Skeletal muscle cell (primary cell): ENCODE results near the gene TMEM132D.

Experiments used
- DNase-seq: peaks from one replicate; pipeline ENCODE4 v3.0.0-alpha.2; 2010; ENCODE audit warnings: low read depth
- H3K4me3 ChIP-seq: 2 replicates; pipeline ENCODE4 v1.5.1; 2011; ENCODE audit warnings: low read depth, mild to moderate bottlenecking, control low read depth, low read length, moderate library complexity

Gene TMEM132D

DNA sequence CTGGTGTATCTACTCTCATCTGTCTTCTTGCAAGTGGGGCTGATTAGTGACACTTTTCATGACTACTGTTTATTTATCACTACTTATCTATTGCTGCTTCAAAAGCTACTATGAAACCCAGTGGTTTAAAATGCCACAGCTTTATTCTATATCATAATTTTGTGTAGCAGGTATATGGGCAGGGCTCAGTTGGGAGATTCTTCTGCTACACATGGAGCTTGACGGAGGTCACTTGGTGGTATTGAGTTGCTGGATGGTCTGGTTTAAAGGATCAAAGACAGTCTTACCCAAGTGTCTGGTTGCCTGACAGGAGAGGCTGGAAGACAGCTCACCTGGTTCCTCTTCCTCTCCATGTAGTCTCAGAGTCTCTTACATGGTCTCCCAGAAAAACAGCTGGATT, 222.7 kb downstream of the TMEM132D start:
- DNase-seq: no peak
- no peak overlapping the region for H3K4me3 ChIP-seq

DNA sequence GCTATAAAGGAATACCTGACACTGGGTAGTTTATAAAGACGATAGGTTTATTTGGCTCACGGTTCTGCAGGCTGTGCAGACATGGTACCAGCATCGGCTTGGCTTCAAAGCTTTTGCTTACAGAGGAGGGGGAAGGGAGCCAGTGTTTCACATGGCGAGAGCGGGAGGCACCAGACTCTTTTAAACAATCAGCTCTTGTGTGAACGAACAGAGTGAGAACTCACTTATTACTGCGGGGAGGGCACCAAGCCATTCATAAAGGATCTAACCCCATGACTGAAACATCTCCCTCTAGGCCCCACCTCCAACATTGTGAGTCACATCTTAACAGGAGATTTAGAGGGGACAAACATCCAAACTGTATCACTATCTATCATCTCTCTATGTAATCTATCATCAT, 227.4 kb downstream of the TMEM132D start:
- no peak for DNase-seq
- H3K4me3 ChIP-seq: no peak overlapping the region

DNA sequence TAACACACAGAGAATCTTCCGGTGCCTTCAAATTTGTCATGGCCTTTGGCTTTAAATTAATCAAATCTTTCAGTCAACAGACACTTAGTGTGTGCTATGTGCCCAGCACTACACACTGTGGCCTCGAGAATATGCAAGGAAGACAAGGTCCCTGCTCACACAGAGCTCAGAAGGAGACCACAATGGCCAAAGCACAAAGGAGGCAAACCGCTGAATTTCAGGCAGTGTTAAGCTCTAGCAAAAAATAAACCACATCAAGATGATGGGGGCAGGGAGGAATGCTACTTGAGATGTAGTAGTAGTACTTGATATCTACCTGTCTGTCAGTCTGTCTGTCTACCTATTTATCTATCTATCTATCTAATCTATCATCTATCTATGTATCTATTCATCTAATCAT, 227.9 kb downstream of the TMEM132D start:
- no peak for DNase-seq
- no peak overlapping the region for H3K4me3 ChIP-seq

DNA sequence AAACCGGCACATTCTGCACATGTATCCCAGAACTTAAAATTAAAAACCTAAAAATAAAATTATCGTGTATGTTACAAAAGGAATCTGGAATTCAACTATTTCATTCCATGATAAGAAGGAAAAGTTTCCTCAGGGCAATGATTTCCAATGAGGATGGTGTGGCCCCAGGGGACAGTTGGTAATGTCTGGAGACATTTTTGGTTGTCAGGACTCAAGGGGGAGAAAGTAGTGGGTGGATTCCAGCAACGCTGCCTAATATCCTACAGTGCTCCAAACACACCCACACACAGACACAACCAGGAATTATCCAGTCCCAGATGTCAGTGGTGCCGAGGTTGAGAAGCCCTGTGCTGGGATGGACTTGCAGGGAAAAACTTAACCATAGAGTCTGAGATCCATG, 228.3 kb downstream of the TMEM132D start:
- no peak for DNase-seq

DNA sequence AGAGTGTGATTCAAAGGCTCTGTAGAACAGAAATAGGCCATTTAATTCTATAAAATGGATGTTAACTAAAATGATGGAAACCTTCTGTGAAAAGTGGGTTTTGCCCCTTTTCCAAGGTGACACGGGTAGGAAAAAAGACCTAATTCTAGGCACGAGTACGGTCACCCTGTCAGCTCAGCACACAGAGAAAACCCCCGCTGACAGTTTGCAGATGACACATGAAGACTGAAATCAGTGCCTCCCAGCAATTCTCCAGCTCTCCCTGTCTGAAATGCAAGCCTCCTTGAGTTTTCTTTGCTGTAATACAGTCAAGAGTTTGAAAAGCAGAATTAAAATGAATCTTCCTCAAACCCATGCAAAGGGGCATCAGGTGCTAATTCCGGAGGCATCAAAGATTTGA, 230.0 kb downstream of the TMEM132D start:
- DNase-seq: no peak
- no peak overlapping the region for H3K4me3 ChIP-seq

More for the DNA sequence above, 228.3 kb downstream of the TMEM132D start:
- H3K4me3 ChIP-seq: no peak overlapping the region

DNA sequence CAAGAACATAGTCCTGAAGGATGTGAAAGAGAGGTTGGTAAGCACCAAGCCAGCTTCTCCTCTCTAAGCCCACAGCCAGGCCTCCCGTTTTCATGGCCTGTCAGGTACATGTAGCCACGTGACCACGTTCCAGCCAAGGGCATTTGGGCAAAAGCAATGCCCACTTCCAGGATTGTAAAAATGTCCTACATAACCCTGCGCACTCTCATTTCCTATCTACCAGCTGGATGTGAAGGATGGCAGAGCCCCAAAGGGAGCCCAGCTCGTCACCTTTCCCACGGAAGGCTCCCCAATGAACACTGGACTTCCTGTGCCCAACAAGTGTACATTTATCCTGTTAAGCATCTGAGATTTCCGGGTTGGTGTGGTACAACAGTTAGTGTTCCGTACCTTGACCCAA, 231.7 kb downstream of the TMEM132D start:
- H3K4me3 ChIP-seq: no peak overlapping the region
- DNase-seq: no peak

DNA sequence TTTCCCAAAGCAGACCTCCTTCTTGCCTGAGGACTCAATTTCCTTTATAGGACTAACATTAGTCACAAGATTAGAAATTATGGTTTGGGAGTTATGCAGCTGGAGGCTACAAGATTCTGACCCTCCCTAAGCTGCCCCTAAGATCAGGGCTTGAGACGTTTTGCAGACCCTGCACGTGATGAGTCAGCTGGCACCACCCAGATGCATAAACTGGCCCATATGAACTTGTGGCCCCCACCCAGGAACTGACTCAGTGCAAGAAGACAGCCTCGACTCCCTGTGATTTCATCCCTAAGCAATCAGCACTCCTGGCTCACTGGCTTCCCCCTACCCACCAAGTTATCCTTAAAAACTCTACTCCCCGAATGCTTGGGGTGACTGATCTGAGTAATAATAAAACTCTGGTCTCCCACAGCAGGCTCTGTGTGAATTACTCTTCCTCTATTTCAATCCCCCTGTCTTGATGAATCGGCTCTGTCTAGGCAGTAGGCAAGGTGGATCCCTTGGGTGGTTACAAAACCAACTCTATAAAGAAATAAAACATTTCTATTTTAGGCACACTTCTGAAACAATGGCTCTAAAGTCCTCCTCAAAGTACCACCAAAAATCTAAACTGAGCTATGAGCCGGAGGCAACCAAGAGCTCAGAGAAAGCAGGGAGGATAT, 233.4 kb downstream of the TMEM132D start:
- no peak overlapping the region for H3K4me3 ChIP-seq
- no peak for DNase-seq

DNA sequence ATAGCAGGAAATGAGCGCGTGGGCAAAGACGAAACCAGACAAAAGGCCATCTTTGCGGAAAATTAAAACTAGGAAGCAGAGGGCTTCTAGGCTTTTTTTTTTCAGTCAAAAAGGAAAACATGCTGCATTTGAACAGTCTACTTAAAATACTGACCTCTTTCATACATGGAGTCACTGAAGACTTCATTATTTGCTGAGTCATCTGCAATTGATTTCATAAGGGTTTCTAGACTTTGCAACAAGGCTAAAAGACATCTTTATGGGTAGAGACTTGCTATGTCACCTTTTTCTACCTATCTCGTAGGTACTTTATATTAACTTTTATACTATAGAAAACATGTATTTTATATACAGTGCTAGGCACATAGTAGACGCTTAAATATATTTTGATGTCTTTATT, 238.4 kb downstream of the TMEM132D start:
- H3K4me3 ChIP-seq: no peak overlapping the region
- no peak for DNase-seq

DNA sequence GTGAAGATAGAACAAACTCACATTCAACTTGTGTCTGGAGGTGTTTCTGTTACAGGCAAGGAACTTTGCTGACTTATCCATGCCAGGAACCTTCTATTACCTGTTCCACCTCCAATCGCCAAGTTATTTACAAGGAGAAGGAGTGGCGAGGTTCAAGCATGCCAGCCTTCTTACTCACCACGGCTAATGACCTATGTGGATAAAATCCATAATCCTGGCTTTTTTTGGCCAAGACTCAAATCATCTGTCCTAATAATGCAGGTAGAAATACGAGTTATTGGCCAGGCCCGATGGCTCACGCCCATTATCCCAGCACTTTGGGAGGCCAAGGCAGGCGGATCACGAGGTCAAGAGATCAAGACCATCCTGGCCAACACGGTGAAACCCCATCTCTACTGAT, 241.6 kb downstream of the TMEM132D start:
- DNase-seq: no peak
- no peak overlapping the region for H3K4me3 ChIP-seq

DNA sequence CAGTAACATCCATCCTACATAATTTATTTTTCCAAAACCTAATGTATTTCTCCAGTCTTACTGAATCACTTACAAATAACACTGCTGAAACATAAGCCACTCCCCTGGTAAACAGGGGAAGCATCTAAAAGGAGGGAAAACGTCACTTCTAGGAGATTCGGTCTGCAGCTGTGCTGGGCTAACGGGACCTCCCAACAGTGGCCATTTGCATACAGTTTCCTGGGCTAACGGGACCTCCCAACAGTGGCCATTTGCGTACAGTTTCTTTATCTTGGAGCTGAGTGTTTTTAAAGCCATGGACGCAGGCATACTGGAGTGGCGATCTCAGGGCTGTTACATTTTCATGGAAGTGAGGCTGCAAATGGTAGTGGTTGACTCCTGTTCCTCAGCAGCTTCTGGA, 242.9 kb downstream of the TMEM132D start:
- no peak for DNase-seq
- H3K4me3 ChIP-seq: no peak overlapping the region

DNA sequence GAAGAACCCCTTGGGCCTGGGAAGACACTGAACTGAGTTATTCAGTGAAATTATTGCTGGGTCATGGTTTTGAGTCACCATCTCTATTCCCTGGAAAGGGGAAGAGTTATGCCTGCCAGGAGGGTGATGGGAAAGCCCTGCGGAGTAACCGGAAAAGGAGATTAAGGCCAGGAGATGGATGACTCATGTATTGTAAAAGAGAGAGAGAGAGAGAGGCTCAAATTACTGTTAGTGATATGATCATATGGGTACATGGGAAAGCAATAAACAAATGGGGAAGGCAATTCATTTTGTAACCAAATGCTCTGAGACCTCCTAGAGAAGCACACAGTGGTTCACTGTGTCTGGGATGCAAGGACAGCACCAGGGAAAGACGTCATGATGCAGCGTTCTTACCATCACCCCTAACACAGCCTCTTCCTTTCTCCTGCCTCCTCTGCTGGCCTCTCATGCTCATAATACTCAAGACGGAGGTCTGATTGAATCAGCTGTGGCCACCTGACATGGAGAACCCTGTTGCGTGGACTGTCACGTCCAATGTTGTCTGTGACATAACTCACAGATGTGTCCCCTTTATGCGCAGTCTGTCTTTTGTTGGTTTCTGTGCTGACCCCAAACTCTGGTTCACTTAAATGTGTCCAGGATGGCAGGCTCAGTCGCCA, 243.7 kb downstream of the TMEM132D start:
- peak; percentile 51 for DNase-seq
- H3K4me3 ChIP-seq: no peak overlapping the region

DNA sequence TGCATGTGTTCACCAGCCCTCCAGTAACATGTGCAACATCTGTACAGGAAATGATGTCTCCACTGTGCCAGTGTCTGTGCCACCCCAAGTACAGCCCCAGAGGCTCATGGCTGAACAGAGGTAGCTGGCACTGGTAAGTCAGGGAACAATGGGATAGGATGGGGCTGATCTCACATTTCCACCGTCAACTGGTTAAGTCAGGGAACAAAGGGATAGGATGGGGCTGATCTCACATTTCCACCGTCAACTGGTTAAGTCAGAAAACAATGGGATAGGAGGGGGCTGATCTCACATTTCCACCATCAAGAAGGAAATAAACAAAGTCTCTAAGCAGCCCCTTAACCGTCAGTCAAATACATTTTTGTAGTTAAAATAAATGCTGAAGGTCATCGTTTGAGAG, 246.6 kb downstream of the TMEM132D start:
- H3K4me3 ChIP-seq: no peak overlapping the region
- no peak for DNase-seq

DNA sequence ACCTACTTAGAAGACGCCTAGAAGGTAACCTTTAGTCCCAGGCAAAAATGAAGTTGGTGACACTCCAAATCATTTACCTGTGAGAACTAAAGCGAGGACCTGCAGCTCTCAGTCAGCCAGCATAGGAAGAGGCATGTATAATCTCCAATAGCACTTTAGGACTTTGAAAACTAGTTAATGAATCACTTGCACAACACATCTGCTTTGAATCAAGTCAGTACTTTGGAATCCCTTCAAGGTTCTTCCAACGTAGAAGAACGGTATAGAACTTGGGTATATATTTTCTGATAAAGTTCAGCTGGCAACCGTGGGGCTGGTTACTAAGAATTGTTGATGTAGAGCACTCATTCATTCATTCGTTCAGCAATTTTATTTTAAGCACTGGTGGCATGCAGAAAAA, 251.9 kb downstream of the TMEM132D start:
- DNase-seq: no peak
- H3K4me3 ChIP-seq: no peak overlapping the region

DNA sequence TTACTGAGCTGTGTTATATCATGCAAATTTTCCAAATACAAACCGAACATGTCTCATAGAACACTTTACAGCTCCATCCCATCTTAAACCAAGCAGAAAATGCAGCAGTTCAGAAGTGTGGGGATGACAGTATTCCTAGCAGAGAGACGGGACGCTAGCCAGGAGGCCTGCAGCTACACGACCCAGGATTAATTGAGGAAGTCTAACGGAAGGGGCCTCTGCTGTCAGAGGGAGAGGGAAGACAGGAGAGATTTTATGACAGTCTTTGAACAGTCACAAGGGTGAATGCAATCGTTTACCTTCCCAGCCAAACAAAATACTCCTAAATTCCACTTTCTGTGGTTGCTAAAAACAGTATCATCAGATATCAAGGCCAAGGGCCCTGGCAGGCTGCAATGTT, 261.9 kb downstream of the TMEM132D start:
- H3K4me3 ChIP-seq: no peak overlapping the region
- DNase-seq: no peak

DNA sequence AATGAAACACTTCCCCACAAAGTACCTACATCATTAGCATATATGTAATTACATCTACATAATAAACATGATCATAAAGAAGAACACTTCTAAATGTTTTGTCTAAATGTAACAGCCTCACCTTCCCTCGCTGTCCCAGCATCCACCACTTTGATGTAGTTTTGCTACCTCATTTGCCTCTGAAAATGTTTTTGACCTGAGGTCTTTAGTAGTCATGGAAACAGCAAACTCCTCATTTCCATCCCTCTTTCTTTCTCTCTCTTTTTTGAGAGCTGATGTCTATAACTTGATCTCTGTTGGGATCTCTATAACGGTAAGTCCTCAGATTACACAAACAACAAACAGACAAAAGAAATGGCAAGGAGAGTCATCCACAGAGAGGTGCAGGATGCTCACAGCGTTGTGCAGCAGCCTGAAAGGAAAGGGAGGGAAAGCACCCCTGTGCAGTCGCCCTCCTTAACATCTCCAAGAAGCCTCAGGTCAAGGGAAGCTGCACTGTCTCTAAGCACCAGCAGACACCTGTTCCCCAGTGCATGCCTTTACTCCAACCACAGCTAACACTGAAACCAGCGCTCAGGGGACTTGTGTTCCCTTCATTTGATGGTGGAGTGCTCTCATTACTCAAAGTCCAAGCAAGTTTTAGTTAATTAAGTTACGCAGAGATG, 268.7 kb downstream of the TMEM132D start:
- H3K4me3 ChIP-seq: no peak overlapping the region
- no peak for DNase-seq

DNA sequence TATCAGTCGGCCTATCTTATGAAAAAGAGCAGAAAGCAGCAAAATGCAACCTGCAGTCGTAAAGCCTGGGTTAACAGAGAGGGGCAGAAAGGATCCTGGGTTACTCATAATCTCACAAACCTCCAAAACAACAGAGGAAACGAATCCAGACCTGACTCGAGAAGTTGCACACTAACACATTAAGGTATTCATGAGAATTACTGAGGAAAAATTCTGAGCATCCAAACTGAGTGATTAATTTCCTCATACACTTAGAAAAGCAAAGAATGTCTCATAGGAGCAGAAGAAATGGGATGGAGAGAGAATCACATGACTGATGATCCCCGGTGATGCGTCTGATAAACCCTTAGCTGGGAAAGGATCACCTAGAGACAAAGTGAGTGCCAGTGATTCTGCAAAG, 272.5 kb downstream of the TMEM132D start:
- H3K4me3 ChIP-seq: no peak overlapping the region
- DNase-seq: no peak

DNA sequence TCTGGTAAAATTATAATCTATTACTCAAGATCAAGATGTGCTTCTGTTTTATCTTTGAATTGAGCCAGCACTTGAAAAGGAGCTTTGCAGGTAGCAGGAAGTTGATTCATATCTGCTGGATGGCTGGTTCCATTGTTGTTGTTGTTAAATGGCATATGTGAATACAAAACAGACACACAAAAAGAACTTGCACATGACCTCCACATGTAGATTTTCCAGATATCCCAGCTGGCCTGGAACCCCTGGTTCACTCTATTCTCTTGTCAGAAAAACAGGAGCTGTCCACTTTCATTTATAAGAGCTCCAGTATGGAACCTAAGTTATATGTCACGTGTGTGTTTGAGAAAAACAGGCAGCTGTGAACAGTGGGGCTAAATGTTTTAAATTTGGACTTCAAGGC, 273.9 kb downstream of the TMEM132D start:
- DNase-seq: no peak
- H3K4me3 ChIP-seq: no peak overlapping the region

DNA sequence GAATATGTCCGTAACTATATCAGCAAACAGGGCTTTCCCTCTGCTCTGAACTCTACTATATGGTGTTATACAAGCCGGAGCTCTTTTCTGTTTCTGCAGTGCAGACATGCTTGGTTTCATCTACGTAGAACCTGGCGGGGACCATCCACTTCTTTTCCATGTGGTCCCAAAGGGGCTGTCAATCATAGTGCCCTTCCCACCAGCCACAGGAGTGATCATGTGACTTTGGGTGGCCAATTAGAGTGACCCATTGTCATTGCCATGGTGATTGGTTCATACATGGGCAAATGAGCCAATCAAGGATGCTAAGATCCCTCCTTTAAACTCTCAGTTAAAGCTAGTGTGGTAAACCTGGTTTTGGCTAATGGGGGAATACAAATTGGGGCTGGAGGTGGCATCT, 281.3 kb downstream of the TMEM132D start:
- no peak for DNase-seq
- H3K4me3 ChIP-seq: no peak overlapping the region

DNA sequence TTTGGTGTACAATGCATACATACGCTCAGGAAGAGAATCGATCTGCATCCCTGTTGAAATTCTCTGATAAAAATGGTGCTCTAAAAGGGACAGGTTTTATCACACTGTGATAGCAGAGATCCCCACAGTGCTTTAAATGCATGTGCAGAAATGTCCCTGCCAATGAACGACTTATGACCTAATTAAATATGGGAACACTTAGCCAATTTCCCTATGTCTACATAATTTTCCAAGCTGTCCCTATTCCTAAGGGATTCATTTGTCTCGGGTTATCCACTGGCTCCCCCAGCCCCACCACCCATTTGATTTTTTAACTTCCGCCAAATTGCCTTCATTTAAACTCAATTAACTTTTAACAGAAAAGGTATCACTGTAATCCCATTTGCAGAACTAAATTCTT, 284.6 kb downstream of the TMEM132D start:
- no peak overlapping the region for H3K4me3 ChIP-seq
- no peak for DNase-seq

DNA sequence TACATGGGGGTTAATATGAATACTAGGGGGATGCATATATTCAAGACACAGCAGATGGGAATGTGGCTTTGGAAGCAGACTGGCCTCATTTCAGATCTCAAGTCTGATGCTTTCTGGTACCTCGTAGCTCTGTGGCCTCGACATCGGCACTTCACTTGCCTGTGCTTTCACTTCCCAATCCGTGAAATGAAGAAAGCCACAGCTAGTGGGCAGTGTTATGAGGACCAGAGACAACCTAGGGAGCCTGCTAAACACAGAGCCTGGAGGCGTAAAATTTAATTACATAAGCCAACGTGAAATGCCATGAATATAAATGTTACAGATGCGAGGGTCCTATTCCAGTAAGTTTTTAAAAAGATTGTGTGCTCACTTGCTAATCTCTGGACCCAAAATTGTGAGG, 286.0 kb downstream of the TMEM132D start:
- H3K4me3 ChIP-seq: no peak overlapping the region
- DNase-seq: no peak

DNA sequence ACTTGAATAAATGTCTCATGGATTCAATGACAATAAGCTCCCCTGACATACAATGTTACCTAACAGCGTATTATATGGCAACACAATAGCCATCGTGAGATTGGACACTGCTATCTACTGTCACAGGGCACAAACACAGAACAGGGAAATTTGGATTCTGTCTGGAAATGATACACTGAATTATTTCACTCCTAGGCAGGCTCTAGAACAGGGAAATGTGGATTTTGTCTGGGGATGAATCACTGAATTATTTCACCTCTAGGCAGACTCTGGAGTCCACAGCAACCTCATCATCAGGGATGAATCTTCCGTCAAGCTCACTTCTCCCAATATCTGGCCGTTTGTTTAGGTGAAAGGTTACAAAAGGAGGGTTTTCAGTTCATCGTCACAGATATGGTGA, 288.8 kb downstream of the TMEM132D start:
- no peak for DNase-seq
- H3K4me3 ChIP-seq: no peak overlapping the region
